ENCODE measurements around the gene CEP135.

- no peak for TF ChIP-seq POLR2AphosphoS5 (IDR thresholded peaks at IDR 0.05)
- TF ChIP-seq CTCF (IDR thresholded peaks at IDR 0.05), result no peak
- TF ChIP-seq POLR2A (IDR thresholded peaks at IDR 0.05), result no peak
Measured at GRCh38 chr4:56082829-56083228, 134.1 kb downstream of the CEP135 start.

Measured in sigmoid colon (tissue), 4 donors.